ENCODE results near the gene RHBDF1.

RHBDF1 gene, protein sequence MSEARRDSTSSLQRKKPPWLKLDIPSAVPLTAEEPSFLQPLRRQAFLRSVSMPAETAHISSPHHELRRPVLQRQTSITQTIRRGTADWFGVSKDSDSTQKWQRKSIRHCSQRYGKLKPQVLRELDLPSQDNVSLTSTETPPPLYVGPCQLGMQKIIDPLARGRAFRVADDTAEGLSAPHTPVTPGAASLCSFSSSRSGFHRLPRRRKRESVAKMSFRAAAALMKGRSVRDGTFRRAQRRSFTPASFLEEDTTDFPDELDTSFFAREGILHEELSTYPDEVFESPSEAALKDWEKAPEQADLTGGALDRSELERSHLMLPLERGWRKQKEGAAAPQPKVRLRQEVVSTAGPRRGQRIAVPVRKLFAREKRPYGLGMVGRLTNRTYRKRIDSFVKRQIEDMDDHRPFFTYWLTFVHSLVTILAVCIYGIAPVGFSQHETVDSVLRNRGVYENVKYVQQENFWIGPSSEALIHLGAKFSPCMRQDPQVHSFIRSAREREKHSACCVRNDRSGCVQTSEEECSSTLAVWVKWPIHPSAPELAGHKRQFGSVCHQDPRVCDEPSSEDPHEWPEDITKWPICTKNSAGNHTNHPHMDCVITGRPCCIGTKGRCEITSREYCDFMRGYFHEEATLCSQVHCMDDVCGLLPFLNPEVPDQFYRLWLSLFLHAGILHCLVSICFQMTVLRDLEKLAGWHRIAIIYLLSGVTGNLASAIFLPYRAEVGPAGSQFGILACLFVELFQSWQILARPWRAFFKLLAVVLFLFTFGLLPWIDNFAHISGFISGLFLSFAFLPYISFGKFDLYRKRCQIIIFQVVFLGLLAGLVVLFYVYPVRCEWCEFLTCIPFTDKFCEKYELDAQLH

DNA sequence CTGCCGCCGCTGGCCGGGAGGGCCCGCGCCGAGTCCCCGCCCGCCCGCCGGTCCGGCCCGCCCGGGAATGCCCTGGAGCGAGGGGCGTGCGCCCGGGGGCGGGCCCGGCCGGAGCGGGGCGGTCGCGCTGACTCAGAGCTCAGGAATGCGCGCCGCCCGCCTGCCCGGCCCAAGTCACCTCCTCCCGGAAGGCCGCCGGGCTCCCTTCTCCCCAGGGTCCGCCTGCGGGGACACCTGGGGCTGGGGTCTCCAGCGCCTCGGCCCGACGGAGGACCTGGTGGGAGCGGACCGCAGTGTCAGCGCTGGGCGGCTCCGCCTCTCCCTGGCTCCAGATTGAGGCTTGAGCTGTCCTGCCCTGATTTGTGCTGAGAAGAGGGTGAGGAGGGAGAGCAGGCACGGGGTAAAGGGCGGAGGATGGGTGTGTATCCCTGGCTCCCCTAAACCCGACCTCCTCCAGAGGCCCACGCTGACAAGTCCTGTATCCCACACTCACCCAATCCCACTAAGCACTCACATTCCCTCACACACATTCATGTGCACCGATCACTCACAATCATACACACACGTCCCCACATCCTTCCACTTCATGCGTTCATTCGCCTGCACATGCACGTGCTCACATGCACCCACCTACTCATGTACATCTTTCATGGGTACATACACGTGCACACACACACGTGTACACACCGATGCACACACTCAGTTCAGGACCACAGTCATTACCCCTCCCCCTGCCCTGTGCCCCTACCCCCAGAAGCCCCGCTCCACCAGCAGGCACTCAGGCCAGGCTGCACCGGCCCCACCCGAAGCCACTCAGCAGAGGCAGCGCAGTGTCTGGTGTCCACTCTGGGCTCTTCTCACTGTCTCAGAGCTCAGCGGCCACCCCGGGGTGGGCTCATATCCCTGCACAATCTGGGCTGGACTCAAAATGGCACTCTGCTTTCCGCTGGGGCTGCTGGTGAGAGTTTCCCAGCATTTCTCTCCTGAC lies at the start of gene RHBDF1:
Gene RHBDF1 (minus strand): TSS at position 71 of the 988 bp plus-strand sequence. CDS start 7,616 bp downstream, outside the sequence.
- DNase-seq: no peak

DNA sequence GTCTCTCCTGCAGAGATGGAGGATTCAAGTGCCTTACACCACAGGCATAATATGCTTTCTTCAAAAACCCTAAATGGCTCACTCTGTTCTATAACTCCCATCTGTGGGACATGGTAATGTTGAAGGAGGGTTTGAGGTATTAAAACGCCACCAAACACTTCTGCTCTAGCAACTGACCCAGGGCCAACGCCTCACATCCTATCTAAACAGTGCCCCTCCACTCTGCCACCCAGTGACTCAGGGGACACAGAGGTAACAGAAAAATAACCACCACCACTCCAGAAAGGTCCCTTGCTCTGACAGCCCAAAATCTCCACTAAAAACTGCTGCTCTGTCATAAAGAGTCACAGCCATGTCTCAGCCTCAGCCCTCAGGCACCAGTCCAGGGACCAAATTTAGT lies 48.3 kb upstream of the RHBDF1 start:
- DNase-seq: no peak

DNA sequence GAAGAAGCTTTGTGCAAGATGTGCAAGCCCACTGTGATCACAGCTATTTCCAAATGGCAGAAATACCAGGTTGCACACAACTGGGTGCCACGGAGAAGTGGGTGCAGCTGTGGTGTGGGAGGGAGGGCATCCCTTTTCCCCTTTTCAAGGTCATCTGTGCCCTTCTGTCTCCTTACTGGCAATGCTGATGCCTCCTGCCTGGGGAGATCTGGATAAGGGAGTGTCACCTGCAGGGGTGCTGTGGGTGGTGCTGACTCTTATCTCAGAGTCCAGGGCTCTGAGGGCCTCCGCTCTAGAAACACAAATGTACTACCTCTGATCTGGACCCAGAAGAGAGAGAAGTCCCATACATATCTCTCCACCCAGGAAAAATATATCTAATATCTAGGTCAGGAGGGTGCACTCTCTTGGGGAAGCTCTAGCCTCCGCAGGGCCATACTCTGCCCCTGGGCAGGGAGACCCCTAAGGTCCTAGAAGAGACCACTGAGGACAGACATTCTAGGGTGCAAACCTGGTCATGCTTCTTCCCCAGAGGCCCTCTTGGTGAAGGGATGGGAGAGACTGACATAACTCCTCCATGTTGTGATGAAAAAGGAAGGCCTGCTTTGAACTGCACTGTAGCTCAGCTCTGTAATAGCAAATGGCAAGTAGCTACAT lies 47.5 kb upstream of the RHBDF1 start:
- no peak for DNase-seq

DNA sequence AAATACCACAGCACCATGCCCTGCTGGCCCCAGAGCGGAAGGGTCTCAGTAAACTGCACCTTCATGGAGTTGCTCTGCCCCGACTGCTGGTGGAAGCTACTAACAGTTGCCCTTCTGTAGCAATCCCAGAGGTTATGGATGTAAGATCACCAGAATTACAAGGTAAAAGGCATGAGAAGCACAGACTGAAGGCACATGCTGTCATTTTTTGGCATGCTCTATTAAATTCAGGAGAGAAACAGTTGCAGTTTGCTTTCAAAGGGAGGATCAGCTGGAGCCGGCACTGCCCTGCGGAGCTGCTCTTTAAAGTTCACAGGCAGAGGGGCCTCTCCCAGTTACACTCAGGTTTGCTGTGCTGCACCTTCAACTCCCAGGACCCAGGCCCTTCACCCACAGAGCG lies 46.9 kb upstream of the RHBDF1 start:
- no peak for DNase-seq

DNA sequence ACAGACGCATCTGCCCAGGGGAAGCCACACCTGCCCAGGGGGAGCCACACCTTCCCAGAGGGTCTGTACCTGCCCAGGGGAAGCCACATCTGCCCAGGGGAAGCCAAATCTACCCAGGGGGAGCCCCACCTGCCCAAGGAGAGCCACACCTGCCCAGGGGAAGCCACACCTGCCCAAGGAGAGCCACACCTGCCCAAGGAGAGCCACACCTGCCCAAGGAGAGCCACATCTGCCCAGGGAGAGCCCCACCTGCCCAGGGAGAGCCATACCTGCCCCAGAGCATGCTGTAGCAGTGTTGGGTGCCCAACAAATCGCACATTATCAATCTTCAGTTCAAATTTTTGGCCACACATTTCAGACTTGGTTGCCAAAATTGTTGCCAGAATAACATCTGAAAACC lies 46.4 kb upstream of the RHBDF1 start:
- no peak for DNase-seq

DNA sequence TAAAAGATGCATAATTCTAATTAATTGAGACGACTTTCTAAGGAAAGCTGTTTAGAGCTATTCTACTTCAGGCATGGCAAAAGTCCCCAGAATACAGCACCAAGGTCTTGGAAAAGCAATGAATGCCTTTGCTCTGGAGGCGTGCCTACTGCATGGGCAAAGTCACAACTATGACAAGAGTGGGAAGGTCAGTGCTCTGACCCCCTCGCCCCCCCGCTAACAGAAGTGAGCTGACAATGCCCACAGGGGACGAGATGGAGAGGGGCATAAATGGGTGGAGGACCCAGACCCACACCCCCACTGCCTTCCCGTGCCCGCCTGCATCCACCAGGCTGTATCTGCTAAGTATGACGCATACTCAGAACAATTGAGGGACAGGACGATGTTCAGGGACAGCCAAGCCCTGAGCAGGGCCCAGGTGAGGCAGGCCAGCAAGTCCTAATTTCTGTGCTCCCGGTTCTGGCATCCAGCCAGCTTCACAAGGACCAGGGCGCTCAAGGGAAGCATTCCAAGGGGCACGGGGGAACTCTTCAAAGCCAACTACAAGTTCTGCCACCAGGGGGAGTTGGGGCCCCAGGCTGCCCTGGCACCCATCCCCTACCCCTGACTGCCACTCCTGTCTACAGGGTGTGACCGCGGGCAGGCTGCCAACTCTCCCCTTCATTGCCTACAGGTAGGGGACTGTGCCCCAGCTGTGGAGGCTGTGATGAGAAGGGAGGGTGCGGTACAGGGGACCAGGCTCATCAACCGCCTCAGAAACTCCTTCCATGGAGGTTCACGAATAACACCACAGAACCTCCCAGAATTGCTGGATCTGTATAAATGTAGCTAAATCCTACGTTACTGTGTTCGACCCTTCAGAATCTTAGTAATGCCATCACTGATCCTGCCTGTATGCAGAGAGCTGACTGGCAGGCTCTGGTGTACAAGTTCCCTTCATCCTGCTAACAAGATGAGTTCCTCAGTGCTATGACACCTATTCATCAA lies 45.2 kb upstream of the RHBDF1 start:
- DNase-seq: peak; percentile 3

DNA sequence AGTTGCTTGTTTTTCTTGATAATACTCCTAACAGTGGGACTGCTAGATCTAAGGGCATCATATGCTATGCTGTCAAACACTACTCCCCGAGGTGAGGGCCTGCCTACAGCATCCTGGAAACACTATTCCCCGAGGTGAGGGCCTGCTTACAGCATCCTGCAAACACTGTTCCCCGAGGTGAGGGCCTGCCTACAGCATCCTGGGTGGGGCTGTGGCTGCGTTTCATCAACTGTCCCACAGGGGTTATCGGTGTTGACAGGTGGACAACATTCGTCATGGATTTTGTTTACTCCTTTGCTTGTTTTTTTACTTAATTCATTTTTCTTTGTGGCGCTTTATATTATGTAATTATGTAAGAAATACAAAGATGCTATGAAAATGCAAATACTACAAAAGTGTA lies 43.6 kb upstream of the RHBDF1 start:
- DNase-seq: no peak

DNA sequence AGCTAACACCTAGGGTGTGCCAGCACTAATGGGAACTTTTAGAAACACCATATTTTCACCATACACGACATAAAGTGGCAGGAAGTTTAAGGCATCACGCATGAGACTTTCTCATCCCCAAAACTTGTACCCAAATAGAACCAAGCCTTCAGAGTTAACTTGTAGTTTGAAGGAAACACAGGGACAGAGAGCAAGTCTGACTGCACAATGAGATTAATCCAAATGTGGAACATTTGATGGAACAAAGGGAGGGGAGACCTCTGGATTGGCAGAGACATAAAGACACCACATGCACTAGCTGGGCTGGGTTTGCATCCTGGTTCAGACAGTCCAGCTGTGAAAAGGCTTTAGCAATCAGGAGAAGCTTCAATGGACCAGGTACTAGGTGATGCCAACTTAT lies 41.9 kb upstream of the RHBDF1 start:
- no peak for DNase-seq

DNA sequence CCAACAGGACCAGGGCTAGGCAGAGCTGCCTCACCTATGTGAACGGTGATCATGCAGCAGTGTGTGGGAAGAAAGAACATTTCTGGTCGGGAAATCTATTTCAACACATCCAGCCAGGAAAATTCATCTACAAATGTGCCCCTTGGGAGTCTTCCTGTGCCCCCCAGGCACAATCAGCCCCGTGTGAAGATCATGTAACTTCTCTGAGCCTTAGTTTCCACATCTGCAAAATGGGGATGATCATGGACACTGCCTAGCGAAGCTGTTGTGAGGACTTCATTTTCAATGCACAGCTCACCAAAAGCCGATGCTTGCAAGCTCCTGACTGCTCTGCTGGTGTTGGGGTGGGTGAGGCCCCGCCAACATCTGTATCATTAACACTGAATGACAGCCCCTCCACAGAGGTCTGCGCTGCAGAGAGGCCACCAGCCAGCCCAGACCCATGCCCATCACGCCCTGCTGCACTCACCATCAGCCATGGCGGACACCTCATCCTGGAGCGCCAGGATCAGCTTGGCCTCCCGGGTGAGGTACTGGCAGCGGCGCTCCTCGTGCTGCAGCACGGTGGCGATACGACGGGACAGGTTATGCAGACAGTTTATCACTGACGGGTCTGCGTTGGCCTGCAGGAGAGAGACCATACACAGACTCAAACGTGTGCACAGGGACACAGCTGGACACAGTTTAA lies 39.9 kb upstream of the RHBDF1 start:
- no peak for DNase-seq

DNA sequence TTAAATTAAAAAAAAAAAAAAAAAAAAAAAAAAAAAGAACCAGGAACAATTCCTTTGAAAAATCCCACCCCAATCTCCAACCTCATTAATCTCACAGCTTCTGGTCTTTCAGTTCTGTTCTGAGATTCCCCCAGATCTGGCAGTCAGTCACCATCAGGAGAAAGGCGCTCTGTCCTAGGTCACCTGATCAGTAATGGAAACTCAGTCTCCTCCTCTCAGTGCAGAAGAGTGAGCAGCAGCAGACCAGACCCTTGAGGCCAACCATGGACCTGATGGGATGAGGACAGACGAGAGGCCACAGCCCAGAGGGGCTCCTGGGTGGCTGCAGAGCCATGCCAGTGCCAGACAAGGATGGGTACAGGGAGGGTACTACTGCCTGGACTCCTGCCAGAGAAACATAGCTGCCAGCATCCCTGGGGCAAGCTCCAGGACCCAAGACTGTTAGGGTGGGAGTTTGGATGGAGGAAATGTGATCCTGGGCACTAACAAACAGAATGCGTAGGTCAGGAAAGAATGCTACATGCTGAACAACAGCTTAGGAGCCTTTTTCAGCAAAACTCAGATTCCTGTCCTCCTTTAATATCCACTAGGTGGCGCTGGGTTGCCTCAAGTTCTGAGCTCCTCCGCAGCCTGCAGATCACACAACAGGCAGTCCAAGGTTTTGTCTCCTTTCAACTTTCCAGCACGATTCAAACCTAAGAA lies 34.3 kb upstream of the RHBDF1 start:
- DNase-seq: peak; percentile 7

DNA sequence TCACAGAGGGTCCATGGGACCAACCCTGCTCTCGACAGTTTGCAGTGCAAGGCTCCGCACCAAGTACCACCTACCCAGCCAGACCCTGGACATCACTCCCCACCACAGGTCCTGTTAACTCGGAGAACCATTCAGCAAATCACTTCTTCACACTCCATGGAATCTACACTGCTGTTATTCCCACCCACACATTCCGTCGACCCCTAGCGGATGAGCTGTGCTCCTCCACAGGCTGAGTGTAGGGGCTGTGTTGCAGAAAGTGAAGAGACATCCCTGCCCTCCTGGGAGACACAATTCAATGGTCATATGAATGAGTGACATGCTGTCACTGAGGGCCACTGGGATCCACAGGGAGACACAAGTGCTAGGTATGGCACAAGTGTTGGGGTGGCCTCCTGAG lies 33.1 kb upstream of the RHBDF1 start:
- no peak for DNase-seq

DNA sequence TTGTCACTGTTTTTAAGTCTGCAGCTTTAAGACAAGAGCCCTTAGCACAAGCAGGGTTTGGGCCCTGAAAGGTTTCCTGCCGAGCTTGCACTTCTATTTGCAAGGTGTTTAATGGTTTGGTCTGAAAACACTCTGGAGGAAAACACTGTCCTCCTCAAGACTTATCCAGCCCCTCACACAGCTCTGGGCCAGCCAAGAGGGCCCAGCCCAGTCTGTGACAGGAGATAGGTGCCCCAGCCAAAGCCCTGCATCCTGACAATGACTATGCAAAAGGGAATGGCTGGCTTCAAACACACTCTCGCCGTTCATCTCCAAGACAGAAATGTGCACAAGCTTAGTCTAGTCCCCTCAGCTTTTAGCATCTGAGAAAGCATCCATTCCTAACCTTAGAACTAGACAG lies 32.5 kb upstream of the RHBDF1 start:
- DNase-seq: no peak

DNA sequence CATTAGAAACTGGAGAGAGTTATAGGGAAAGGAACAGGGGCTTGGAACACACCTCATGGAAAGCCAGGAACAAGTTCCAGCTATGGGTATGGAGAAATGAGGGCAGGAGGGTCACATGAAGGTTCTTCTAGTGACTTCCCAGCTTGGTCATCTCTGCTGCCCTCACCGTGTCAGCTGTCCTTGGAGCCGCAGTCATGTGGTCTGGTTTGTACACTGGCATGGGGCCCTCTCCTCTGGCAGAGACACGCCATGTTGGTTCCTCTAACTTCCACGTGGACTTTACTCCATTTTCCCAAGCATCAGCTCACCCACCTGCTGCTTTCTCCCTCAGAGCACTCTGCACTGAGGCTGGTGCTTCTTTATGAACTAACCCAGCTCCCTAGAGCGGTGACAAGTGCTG lies 31.9 kb upstream of the RHBDF1 start:
- no peak for DNase-seq

DNA sequence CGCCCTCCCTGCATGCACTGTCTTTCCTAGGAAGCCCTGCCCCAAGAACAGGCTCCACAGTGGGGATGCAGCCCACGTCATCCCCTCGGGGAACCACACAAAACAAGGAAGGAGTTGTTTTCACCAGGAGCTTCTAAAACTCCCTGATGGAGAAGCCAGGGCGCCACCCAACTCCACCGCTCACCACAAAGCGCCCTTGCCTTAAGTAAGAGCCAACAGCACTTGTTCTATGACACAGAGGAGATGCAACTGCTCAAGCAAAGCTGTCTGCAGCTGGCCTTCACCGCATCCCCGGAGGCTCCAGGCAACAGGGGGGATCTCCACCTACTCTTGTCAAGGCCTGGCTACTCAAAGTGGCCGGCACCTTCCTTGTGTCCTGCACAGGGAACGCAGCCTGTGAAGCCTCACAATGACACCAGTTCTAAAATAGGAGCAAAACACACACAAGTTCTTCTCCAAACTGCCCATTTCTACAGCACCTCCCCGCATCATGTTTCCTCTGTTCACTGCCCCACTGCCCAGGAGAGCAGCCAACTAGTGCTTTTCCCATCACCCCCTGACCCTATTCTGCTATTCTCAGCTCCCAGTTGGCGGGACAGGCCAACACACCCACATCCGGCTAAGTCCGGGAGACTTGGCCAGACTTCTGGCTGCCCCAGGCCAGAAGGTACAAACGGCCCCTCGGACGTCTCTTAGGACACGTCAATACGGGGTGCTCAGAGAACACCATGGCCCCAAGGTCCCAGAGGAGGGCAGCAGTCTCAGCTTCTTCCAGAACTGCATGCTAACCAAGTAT lies 29.8 kb upstream of the RHBDF1 start:
- DNase-seq: no peak

DNA sequence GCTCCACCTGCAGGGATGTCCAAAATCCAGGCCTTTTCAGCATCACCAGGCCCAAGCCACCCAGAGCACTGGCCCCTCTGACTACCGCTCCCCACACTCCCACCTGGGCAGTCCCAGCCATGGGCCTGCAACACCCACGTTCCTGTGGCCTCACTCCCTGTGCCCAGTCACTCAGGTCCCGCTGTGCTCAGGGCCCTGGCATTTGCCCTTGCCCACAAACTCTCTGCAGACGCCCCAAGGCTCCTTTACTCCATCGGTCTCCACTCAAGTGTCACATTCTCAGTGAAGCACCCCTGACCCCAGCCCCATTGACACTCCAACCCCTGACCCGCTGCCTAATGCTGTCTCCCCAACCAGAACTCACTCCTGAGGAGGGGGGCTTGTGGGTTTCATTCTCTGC lies 29.2 kb upstream of the RHBDF1 start:
- no peak for DNase-seq

DNA sequence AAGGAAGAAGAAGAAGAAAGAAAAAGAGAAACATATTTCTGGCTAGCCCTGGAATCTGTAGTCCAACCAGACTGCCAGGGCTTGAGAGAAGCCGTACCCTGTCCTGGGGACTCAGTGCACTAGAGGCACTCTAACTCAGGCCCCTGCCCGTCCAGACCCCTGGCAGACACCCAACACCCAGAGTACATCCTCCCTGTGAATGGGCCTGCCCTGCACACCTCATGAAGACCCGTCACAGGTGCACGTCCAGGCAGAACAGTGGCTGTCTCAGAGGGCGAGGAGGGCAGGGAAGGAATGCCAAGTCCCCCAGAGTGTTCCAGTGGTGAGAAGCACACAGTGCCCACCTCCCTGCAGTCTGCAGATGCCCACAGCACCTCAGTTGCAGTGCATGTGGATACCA lies 28.6 kb upstream of the RHBDF1 start:
- DNase-seq: no peak

DNA sequence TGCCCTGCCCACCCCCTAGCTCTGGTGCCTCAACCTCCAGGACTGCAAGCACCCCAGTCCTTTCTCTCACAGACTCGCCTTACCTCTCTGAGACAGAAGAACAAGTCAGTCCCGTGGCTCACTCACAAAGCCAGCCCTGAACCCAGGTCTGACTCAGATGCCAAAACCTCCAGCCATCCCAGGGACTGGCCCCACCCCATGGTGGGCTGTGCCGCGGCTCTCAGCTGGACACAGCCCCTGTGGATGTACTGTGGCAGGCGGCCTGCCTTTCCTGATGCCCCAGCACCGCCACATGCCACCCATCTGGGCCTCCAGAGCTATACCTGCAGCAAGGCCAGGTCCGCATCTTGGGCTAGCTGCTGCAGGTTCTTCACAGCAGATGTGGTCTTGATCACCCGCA lies 25.4 kb upstream of the RHBDF1 start:
- no peak for DNase-seq

DNA sequence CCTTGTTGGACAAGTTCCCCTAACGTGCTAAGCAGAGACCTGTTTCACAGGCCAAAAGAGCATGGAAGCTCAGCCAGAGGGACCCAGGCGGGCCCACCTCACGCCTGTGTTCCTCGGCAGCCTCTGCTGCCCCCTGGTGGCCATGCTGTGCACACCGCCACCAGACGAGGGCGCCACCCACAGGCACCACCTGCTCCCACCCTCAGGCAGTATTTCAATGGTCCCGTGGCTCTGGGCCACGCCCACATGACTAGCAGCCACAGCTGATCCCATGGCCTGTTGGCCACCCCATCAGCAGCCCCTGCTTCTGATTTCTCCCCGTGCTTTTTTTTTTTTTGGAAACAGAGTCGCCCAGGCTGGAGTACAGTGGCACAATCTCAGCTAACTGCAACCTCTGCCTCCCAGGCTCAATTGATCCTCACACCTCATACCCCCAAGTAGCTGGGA lies 24.5 kb upstream of the RHBDF1 start:
- DNase-seq: no peak

DNA sequence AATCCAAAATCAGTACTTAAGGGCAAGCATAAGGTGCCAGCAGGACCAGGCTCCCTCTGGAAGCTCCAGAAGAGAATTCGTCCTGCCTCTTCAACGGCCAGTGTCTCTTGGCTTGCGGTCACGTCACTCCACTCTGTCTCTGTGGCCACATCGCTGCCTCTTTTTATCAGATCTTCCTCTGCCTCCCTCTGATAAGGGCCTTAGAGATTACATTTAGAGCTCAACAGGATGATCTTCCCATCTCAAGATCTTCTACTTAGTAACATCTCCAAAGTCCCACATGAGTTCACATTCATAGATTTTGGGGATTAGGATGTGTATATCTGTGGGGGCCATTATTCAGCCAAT lies 22.5 kb upstream of the RHBDF1 start:
- DNase-seq: no peak
